Suppressor macrophage (primary cell): ENCODE measurements around the gene DNAH14.

ENCODE experiments used
- DNase-seq, 4 experiments: peaks; one replicate each; pipeline ENCODE4 v3.0.0-alpha.2; 2020 to 2022

DNAH14 gene

GRCh38 chr1:225410036-225410435, 480.6 kb downstream of the DNAH14 start:
- no peak for DNase-seq

- no peak for DNase-seq
These were observed 482.8 kb downstream of the DNAH14 start for GRCh38 chr1:225412321-225412720.

GRCh38 chr1:225412803-225413351, 483.4 kb downstream of the DNAH14 start:
- DNase-seq, result no peak

- peak in 2 of 4 experiments; percentile 8 to 16 for DNase-seq
These were observed 484.4 kb downstream of the DNAH14 start for GRCh38 chr1:225413708-225414375.

GRCh38 chr1:225415307-225415706, 485.8 kb downstream of the DNAH14 start:
- DNase-seq, result peak in 1 of 4 experiments; percentile 24

- DNase-seq, result no peak
These were observed 486.7 kb downstream of the DNAH14 start for GRCh38 chr1:225415967-225416745.

- no peak for DNase-seq
These were observed 488.6 kb downstream of the DNAH14 start for GRCh38 chr1:225418059-225418458.

GRCh38 chr1:225418598-225418997, 489.1 kb downstream of the DNAH14 start:
- DNase-seq, result no peak

- peak; percentile 27 to 61 (median 54) for DNase-seq
These were observed 492.6 kb downstream of the DNAH14 start for GRCh38 chr1:225422031-225422605.

GRCh38 chr1:225422795-225423517, 493.5 kb downstream of the DNAH14 start:
- DNase-seq, result no peak

- no peak for DNase-seq
These were observed 494.0 kb downstream of the DNAH14 start for GRCh38 chr1:225423518-225423855.

- DNase-seq, result no peak
These were observed 495.2 kb downstream of the DNAH14 start for GRCh38 chr1:225424562-225425200.

- DNase-seq, result peak; percentile 46 to 68 (median 62)
These were observed 495.8 kb downstream of the DNAH14 start for GRCh38 chr1:225425201-225425786.

GRCh38 chr1:225426395-225427234, 497.1 kb downstream of the DNAH14 start:
- DNase-seq, result peak; percentile 21 to 56 (median 53)

GRCh38 chr1:225427235-225428067, 498.0 kb downstream of the DNAH14 start, which contains the start of gene LBR:
LBR (minus strand) TSS chr1:225428038; CDS start chr1:225424075, 3,963 bp downstream.
- DNase-seq, result peak; percentile 24 to 69 (median 46)

GRCh38 chr1:225428068-225428880, 498.8 kb downstream of the DNAH14 start:
- peak; percentile 92 to 98 (median 95) for DNase-seq

GRCh38 chr1:225428881-225429455, 499.5 kb downstream of the DNAH14 start:
- DNase-seq, result peak in 2 of 4 experiments; percentile 72 to 74

- no peak for DNase-seq
These were observed 500.8 kb downstream of the DNAH14 start for GRCh38 chr1:225430301-225430700.
